SH-SY5Y (cell line): ENCODE results near the gene DLG5.

Source experiments
- GATA2 ChIP-seq: IDR thresholded peaks from 2 replicates; pipeline ENCODE4 v1.6.1; 2011; ENCODE audit warnings: mild to moderate bottlenecking, low read depth, low read length
- GATA3 ChIP-seq: IDR thresholded peaks from 2 replicates; pipeline ENCODE4 v1.6.1; 2011; ENCODE audit warnings: low read depth, mild to moderate bottlenecking, low read length, moderate library complexity

The DLG5 gene

DNA sequence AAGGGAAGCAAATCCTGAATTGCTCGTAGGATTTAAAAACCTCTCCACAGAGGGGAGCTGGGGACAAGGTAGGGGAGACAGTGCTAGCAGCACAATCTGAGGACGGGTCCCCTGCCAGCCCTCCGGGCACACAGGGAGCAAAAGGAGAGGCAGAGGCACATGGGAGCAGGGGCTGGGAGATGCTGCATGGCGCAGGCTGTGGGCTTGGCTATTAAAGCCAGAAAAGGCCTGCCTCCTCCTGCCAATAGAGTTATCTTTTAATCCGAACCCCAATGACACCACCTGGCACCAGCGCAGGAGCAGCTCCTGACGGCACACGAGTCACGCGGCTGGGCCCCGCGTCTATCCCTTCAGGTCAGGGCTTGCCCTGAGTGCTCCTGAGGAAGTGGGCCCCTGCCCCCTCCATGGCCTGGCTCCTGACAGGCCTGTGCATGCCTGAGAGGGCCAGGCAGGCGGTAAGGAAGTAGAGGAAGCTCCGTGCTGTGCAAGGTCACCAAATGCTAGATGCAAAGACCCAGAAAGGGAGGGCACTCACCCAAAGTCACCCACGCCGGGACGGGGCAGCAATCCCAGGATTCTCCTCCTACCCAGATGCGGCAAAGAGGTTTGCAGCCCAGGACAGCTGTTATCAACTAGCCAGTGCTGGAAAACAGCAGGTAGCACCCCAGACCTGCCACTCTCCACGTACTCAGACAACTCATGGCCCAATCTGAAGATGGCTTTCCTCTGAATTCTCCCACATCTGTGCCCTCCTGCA is 28.1 kb downstream of the DLG5 start:
- no peak for TF ChIP-seq GATA3
- no peak for TF ChIP-seq GATA2

DNA sequence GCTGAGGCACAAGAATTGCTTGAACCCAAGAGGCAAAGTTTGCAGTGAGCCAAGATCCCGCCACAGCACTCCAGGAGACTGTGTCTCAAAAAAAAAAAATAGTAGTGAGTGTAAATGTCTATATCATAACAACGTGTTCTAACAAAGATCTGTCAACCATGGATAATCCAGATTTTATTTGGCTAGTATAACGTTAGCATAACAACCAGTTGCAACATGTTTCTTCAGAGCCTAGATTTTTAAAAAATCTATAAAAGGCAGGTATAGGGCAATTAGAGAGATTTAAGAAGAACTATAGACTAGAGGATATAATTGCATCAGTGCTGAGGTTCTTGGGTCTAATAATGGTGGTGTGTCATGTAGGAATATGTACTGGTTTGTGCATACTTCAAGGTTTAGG is 30.5 kb downstream of the DLG5 start:
- TF ChIP-seq GATA3 (no peak), GATA2 (no peak)

DNA sequence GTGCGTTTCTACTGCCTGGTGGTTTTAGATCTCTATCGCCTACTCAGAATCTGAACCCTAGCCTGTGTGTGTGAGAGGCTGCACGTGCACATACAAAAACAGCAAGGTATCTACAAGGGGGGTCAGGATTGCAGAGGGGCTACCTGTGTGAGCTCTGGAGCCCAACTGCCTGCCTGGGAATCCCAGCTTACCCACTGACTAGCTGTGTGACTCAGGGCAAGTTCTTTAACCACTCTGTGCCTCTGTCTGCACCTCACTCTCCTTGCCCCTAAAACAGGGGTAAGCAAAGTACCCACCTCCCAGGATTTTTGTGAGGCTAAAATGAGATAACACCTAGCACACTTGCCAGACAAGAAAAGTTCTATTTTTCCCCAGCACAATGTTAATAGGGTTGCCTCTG is 32.5 kb downstream of the DLG5 start:
- no peak for TF ChIP-seq GATA3

DNA sequence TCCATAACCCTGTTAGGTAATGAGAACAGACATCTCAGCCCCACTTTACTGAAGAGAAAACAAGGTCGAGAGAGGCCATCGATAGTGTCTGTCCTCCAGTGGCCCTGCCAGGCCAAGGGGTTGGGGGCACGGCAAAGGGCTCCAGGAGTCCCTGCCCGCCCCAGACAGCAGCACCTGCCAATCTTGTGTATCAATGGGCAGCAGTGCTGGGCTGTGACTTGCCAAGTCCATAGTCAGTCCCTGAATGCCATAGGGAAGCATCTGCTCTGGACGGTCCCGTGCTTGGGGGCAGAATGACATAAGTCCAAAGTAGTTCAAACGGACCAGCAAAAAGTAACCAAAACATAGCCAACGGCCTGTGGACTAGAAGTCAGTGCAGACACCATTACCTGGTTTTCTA is 33.2 kb downstream of the DLG5 start:
- no peak for TF ChIP-seq GATA2
- no peak for TF ChIP-seq GATA3

DNA sequence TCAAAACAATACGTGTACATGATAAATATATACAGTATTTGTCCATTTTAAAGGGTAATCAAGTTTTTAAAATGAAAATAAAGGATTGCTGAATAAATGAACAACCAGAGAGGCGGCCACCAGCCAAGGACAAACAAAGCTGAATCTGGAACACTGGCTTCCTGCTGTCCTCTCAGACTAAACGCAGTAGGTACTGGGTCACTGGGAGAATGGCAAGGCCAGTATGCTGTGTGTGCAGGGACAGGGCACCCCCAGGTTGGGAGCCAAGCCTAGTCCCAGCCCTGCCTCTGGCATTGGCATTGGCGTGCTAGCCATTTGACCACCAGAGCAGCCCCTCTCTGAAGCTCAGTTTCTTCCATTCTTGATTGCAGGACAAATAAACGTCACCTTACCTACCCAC is 33.8 kb downstream of the DLG5 start:
- TF ChIP-seq GATA3, result no peak
- TF ChIP-seq GATA2, result no peak

DNA sequence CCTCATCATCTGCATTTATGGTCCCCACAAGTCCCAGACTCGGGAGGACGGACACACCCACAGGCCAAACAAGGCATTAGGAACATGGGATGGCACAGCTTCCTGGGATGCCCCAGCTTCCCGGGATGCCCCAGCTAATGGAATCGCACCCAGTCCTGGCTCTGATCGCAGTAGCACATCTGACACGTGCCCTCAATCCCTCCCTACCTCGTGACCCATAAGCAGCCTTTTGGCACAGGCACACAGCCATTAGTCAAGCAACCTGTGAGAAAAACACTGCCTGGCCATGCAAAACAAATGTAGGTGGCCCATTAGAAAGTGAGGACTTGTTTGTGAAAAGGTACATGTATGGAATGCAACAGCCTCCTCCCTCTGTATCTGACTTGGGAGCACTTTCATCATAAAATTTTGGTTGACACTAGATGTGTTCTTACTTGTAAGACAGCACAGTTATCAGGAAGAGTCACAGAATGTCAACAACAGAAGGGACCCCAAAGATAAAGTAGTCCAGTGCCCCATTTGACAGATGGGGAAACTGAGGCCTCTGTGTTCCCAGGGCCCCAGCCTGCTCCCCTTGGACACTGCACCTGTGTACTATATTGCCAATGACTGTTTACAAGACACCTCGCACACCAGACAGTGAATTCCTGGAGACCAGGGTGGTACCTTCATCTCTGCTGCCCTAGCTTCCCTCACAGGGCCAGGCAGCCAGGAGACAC is 34.4 kb downstream of the DLG5 start:
- TF ChIP-seq GATA3 (no peak), GATA2 (no peak)

DNA sequence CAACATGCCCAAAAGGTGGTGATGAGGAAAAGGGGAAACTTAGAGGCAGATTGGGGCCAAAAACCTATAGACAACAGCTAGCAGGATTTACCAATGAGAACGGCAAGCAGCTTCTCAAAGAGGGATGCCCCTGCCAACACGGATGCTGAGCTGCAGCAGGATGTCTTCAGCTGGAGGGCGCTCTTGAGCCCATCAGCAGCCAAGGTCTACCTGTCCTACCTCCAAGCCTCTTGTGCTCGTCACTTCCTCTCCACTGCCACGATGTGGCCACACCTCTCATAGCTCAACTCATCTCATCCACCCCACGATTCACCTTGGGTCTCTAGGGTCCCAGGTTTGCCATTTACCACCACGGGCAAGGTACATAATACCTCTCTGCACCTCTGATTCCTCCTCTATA is 36.5 kb downstream of the DLG5 start:
- TF ChIP-seq GATA2 (no peak), GATA3 (no peak)

DNA sequence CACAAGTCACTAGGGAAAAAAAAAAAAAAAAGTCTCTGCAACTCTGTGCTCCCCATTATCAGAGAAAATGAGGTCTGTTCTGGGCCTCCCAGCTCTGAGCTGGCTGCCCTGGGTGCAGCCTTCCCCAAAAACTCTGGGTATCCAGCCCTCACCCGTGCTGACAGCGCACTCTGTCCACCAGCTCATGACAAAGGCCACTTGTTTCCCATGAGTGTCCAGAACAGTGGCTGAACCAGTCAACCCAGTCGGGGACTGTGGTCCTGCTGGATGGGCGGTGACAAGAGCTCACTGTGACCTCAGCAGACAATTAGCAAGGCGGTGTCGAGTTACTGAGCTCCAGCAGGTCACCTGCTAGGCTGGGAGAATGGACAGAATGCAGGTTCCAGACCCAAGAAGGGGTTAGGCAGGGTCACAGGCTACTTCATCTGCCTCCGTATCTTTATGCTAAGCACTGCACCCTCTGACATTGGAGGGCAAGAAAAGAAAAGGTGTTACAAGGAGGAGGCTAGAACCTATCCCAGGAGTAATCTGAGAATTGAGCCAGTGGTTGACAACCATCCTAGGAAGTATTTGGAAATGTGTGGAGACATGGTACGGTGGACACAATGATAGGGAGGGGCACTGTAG is 37.2 kb downstream of the DLG5 start:
- TF ChIP-seq GATA3, result no peak
- no peak for TF ChIP-seq GATA2

DNA sequence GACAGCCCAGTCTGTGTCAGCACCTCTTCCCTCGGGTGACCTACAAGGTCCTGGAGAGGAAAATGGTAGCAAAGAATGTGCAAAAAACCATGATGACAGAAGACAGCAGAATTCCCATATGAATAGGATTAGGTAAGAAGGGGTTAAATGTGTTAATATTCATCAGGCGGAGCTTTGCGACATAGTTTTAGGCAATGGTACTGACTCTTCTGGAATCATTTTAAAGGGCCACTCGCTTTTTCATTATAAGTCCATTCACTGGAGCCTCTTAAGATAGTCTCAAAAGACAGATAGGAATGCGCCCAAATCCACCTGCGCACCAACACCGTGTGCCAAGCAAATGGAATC is 38.2 kb downstream of the DLG5 start:
- no peak for TF ChIP-seq GATA2
- TF ChIP-seq GATA3, result no peak

DNA sequence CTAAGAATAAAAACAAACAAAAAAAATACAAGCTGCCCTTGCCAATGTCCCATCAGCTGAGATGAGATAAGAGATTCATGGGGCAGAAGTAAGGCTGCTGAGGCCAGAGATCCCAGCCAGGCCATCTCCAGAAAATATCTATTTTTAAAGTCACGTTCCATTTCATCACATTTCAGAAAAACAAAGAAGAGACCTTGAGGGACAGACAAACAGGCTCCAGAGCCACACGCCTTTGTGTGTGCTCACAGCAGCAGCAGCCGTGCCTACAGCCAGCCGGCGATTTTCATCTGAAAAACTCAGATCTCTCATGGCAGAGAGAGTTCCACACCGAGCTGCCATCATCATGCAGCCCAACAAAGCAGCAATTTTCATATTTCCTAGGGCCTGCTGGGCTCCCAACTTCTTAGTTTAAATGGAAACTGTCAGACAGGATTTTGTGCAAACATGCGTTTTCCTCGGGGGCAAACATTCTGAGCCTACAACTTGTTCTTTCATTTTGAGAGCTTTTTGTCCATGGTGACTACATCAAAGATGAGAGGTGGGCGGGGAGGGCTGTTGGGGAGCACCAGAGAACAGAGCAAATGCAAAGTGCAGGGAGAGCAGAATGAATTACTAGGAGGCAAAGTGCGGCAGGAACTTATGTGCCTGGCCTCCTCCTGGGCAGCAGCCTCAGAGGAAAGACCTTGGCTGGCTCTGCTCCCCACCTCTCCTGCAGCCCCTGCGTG is 38.8 kb downstream of the DLG5 start:
- TF ChIP-seq GATA2 (peak; percentile 75), GATA3 (no peak)

DNA sequence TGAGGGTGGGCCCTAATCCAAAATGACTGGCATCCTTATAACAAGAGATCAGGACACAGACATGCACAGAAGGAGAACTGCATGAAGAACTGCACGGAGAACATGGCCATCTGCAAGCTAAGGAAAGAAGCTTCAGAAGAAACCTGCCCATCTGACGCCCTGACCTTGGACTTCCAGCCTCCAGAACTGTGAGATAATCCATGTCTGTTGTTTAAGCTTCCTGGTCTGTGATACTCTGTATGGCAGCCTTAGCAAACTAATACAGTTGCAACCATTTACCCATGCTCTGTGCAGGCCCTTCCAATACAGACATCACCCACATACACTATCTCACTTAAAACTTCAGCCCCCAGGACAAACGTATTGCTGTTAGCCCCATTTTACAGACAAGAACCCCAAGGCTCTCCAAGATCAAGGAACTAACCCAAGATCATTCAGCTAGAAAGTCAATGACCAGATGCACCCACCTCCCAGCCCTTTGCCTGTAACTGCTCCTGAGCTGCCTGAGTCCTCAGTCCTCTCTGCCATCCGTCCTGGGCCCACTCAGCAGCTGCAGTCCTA is 39.7 kb downstream of the DLG5 start:
- no peak for TF ChIP-seq GATA2
- TF ChIP-seq GATA3, result no peak

DNA sequence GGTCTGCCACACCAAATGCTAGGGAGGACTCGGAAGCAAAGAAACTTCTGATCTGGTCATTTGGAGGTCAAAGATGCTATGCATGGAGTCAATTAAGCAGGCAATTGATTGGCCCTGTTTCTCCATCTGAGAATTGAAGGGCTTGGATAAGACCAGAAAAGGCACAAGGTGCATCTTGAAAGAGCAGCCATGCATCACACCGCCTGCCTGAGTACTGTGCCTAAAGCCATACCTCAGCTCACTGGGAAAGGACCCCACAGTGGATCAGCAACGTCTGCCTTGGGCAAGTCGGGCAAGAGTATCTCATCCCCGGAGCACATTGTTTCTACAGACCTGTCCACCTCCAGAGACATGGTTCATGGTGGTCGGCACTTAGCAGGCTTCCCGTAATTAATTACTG is 42.4 kb downstream of the DLG5 start:
- TF ChIP-seq GATA2 (no peak), GATA3 (no peak)

DNA sequence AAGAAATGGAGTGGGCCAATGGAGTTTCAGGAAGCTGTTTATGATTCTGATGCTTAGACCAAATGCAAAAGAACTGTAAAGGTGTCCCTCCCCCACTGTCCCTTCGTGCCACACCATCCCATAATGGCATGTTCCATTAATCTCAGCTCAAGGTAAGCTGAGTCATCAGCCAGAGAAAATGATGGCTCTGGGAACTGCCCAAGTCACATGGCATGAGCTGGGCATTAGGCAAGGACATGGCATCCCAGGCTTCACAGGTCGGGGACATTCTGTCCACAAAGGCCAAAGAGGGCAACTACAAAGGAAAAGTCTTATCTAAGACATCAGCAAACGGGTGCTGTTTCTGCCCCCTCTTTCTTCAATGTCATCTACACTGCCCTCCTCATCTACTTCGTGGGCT is 44.9 kb downstream of the DLG5 start:
- no peak for TF ChIP-seq GATA2
- no peak for TF ChIP-seq GATA3

DNA sequence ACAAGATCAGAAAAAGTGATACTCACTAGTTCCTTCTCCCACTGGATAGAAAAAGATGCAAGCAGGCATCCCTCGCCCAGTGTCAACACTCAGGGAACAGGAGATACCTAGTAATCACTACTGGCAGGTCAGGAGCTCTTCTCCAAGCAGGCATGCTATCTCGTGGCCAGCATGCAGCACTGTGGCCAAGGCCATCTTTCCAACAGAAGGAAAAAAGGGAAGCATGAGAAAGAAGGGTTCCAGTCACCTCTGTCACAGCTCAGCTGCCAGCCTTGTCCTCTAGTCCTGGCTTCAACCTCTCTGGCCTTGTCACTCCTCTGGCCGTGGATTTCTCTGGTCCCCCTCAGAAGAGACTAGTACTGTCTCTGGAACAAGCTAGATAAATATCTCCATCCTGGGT is 45.3 kb downstream of the DLG5 start:
- TF ChIP-seq GATA2, result no peak
- TF ChIP-seq GATA3, result no peak
